Endothelial cell of umbilical vein (primary cell): ENCODE data around the gene PLCG2. TPM values are rescaled to one million over a fixed set of nuclear protein-coding genes. Genes with fewer than 3 reads are reported as not detected.
A peak's percentile ranks its signal among the peaks of the same experiment; 100 is the strongest.

Experiments used
- BruUV-seq: library from RNA; stranded (reverse); fragments of 400-500 nt; replicated peaks from 2 replicates; lab custom pipeline; 2021; lab: Mats Ljungman, UMichigan
- CTCF ChIA-PET: fragments of 300-600, 350-600 bp; sonication (Branson Sonifier 250); formaldehyde crosslinking; loops from one replicate; lab custom pipeline; 2021; ENCODE audit warnings: antibody characterized with exemption, inconsistent platforms; lab: Charles Lee
- POLR2A ChIA-PET: fragments of 300-600, 350-600 bp; sonication (Branson Sonifier 250); formaldehyde crosslinking; loops from one replicate; lab custom pipeline; 2021; ENCODE audit warnings: antibody characterized with exemption, inconsistent platforms; lab: Charles Lee
- DNase-seq: peaks from one replicate; pipeline ENCODE4 v3.0.0-alpha.2; 2011; ENCODE audit warnings: low read depth, low spot score
- FAIRE-seq: peaks from 2 replicates; lab custom pipeline; 2011; peaks lifted over from hg19 to GRCh38; lab: Jason Lieb, UNC
- H2AFZ ChIP-seq: 2 replicates; pipeline ENCODE4 v1.6.0; 2012; ENCODE audit warnings: low read depth, low read length, control low read depth, inconsistent platforms
- H3K27ac ChIP-seq: 2 replicates; pipeline ENCODE4 v1.5.1; 2011; ENCODE audit warnings: low read depth, mild to moderate bottlenecking, control low read depth, low read length, moderate library complexity; ENCODE audit not compliant: insufficient read depth
- H3K27me3 ChIP-seq, 2 experiments: 2 replicates each; pipeline versions ENCODE4 v1.6.0 to v1.6.1; 2011; ENCODE audit warnings: low read length in 2 of 2, mixed read lengths in 1 of 2; ENCODE audit not compliant: control insufficient read depth in 2 of 2, insufficient read depth in 2 of 2
- H3K36me3 ChIP-seq, 2 experiments: 2 replicates in 1 of 2; 3 replicates in 1 of 2; pipeline ENCODE4 v1.5.1; 2011; ENCODE audit warnings: low read length in 2 of 2, mild to moderate bottlenecking in 1 of 2, moderate library complexity in 1 of 2; ENCODE audit not compliant: control insufficient read depth in 2 of 2, insufficient read depth in 2 of 2; ENCODE audit errors: extremely low read depth in 1 of 2
- H3K4me1 ChIP-seq: 3 replicates; pipeline ENCODE4 v1.5.1; 2011; ENCODE audit warnings: mild to moderate bottlenecking, low read length; ENCODE audit not compliant: control insufficient read depth, insufficient read depth; ENCODE audit errors: extremely low read depth
- H3K4me2 ChIP-seq: 2 replicates; pipeline ENCODE4 v1.6.1; 2011; ENCODE audit warnings: low read length, control low read depth, mixed read lengths; ENCODE audit not compliant: insufficient read depth
- H3K4me3 ChIP-seq, 3 experiments: fragments of 200-600 bp in 1 of 3; sonication (generic), shearing (Covaris generic) in 1 of 3; replicated peaks in 1 of 3; 2 replicates each; pipeline ENCODE4 v1.5.1; 2011 to 2016; ENCODE audit warnings: control low read depth in 3 of 3, low read length in 3 of 3, mild to moderate bottlenecking in 2 of 3, inconsistent platforms in 1 of 3, low read depth in 1 of 3, moderate library complexity in 1 of 3; ENCODE audit not compliant: insufficient read depth in 1 of 3
- H3K79me2 ChIP-seq: 2 replicates; pipeline ENCODE4 v1.6.0; 2012; ENCODE audit warnings: low read length, inconsistent platforms; ENCODE audit not compliant: control insufficient read depth, insufficient read depth
- H3K9ac ChIP-seq: replicated peaks from 2 replicates; pipeline ENCODE3; 2011; ENCODE audit warnings: low read length, control low read depth; ENCODE audit not compliant: insufficient read depth; ENCODE audit errors: extremely low read depth
- H3K9me1 ChIP-seq: replicated peaks from 3 replicates; pipeline ENCODE4 v1.6.0; 2011; ENCODE audit warnings: mild to moderate bottlenecking, low read length; ENCODE audit not compliant: control insufficient read depth, insufficient read depth; ENCODE audit errors: extremely low read depth
- H3K9me3 ChIP-seq: replicated peaks from 2 replicates; pipeline ENCODE4 v1.5.1; 2012; ENCODE audit warnings: low read length, inconsistent platforms; ENCODE audit not compliant: control insufficient read depth, insufficient read depth
- H4K20me1 ChIP-seq: replicated peaks from 2 replicates; pipeline ENCODE3; 2011; ENCODE audit warnings: mild to moderate bottlenecking, low read length; ENCODE audit not compliant: control insufficient read depth, insufficient read depth; ENCODE audit errors: extremely low read depth
- CTCF ChIP-seq, 2 donors: IDR thresholded peaks; 1 replicate in 1 of 2; 2 replicates in 1 of 2; pipeline ENCODE4 v1.5.1; 2011; ENCODE audit warnings: low read length in 2 of 2, mild to moderate bottlenecking in 2 of 2, moderate library complexity in 2 of 2, control low read depth in 1 of 2, inconsistent platforms in 1 of 2, low read depth in 1 of 2; ENCODE audit not compliant: insufficient read depth in 1 of 2; ENCODE audit errors: extremely low read depth in 1 of 2
- EZH2 ChIP-seq: IDR thresholded peaks from 2 replicates; pipeline ENCODE4 v1.6.1; 2012; ENCODE audit warnings: borderline replicate concordance, low read depth, mild to moderate bottlenecking, moderate library complexity, low read length, inconsistent platforms; ENCODE audit not compliant: severe bottlenecking
- FOS ChIP-seq: IDR thresholded peaks from 2 replicates; pipeline ENCODE4 v1.6.1; 2011; ENCODE audit warnings: mild to moderate bottlenecking, low read length, moderate library complexity, borderline replicate concordance; ENCODE audit not compliant: insufficient read depth
- GATA2 ChIP-seq: IDR thresholded peaks from 2 replicates; pipeline ENCODE4 v1.7.0; 2011; ENCODE audit warnings: low read depth, mild to moderate bottlenecking, moderate library complexity, mixed read lengths, low read length; ENCODE audit not compliant: insufficient read length, insufficient read depth
- JUN ChIP-seq: IDR thresholded peaks from 2 replicates; pipeline ENCODE4 v1.6.1; 2011; ENCODE audit warnings: borderline replicate concordance, low read depth; ENCODE audit not compliant: insufficient read length, insufficient read depth
- MAX ChIP-seq: IDR thresholded peaks from 2 replicates; pipeline ENCODE4 v1.6.1; 2011; ENCODE audit not compliant: insufficient read depth, insufficient read length
- MYC ChIP-seq: IDR thresholded peaks from one replicate; pipeline ENCODE4 v1.6.1; 2011; ENCODE audit warnings: mild to moderate bottlenecking, low read depth, low read length
- POLR2A ChIP-seq: IDR thresholded peaks from 2 replicates; pipeline ENCODE4 v1.6.1; 2012; ENCODE audit warnings: low read depth, mild to moderate bottlenecking, control low read depth, low read length
- POLR2AphosphoS5 ChIP-seq: IDR thresholded peaks from 2 replicates; pipeline ENCODE4 v1.6.1; 2012; ENCODE audit warnings: low read depth, mild to moderate bottlenecking, control low read depth, low read length, moderate library complexity; ENCODE audit not compliant: insufficient read depth
- dilution Hi-C: fragments of 300-500 bp; cut with MboI; formaldehyde crosslinking; loops from one replicate; pipeline ENCODE4 v1.15.0; 2019; ENCODE audit warnings: low sequenced_read_pairs; ENCODE audit not compliant: extremely low pct_ligation_motif_present
- intact Hi-C: fragments of 100-400 bp; cut with micrococcal nuclease; formaldehyde crosslinking; loops from one replicate; pipeline ENCODE4 v1.10.0; 2022
- polyA plus RNA-seq, 4 experiments: library from polyadenylated mRNA; depleted of rRNA in 3 of 4; stranded (reverse) in 3 of 4; unstranded in 1 of 4; fragments of >200 nt; gene quantifications; 2 replicates each; pipeline versions ENCODE4 v1.2.1 to v1.2.3, GENCODE V29; 2011 to 2012; ENCODE audit warnings: missing spikeins in 1 of 4
- total RNA-seq: library from RNA; stranded (reverse); gene quantifications from 2 replicates; pipeline ENCODE4 v1.2.3, GENCODE V29; 2021

Gene PLCG2
- total and polyA plus RNA-seq, 2 donors (not counting 3 experiments of a cell fraction or from before 2014, with no cell fraction given), result 10.8 to 13.6 TPM

GRCh38 chr16:81901484-81901883 lies 122.4 kb downstream of the PLCG2 start:
- intact Hi-C loops (loop anchor here (1.0 to 10.0 kb wide), 5 partner anchors 11 to 1443 kb away; no protein-coding TSS in a partner anchor), dilution Hi-C loops (no loop called here)
- ChIA-PET POLR2A (interaction anchor here (2.0 kb wide), 1 partner anchor 96 kb away, joined by 13 read pairs; no protein-coding TSS in a partner anchor), CTCF (interaction anchor here (0.8 to 2.3 kb wide), 9 partner anchors 10 to 329 kb away, joined by 3 to 16 read pairs (median 6); no protein-coding TSS in a partner anchor)
- peak overlapping the region in 1 of 3 experiments; percentile 4 for H3K4me3 ChIP-seq
- H3K36me3 ChIP-seq, result no peaks in the 10 kb centered on the region
- H3K9me1 ChIP-seq, result no peaks in the 10 kb centered on the region
- no peaks in the 10 kb centered on the region for H3K79me2 ChIP-seq
- H4K20me1 ChIP-seq, result no peaks in the 10 kb centered on the region
- peaks cover 6% of the 10 kb centered on the region for H3K9me3 ChIP-seq
- peak overlapping the region; percentile 32 for H3K4me2 ChIP-seq
- FAIRE-seq, result peak; percentile 98
- peak overlapping the region; percentile 69 for H3K9ac ChIP-seq
- H3K27me3 ChIP-seq, result no peaks in the 10 kb centered on the region
- TF ChIP-seq POLR2AphosphoS5 (peak; percentile 69), CTCF (IDR thresholded peaks at IDR 0.05; ENCODE audit: extremely low read depth in 1 of 2, insufficient read depth in 1 of 2, low read depth in 1 of 2, low read length in 2 of 2) (no peak), FOS (peak; percentile 68), MYC (no peak), JUN (peak; percentile 86), GATA2 (peak; percentile 52), EZH2 (no peak), POLR2A (peak; percentile 57), MAX (no peak)
- TSS peak; percentile 83 for BruUV-seq
- peak; percentile 97 for DNase-seq
- H3K4me1 ChIP-seq, result peaks cover 31% of the 10 kb centered on the region
- H3K27ac ChIP-seq, result peak overlapping the region; percentile 88
- H2AFZ ChIP-seq, result no peak overlapping the region
